ENCODE results near the gene MSH5. TPM values are rescaled to one million over a fixed set of nuclear protein-coding genes. Genes with fewer than 3 reads are reported as not detected.

Gene MSH5
- total RNA-seq, 1 experiment from 2014 or later: 51.0 TPM

GRCh38 chr6:31795616-31796298, 56.0 kb downstream of the MSH5 start, which contains the start of gene VARS1:
VARS1 (minus strand) TSS chr6:31795752; CDS start chr6:31795217, 535 bp downstream.
- no peaks in the 10 kb centered on the region for H3K27me3 Mint-ChIP-seq (ENCODE audit: insufficient read depth, unreplicated experiment)
- DNase-seq: peak; percentile 92 to 95

DNA sequence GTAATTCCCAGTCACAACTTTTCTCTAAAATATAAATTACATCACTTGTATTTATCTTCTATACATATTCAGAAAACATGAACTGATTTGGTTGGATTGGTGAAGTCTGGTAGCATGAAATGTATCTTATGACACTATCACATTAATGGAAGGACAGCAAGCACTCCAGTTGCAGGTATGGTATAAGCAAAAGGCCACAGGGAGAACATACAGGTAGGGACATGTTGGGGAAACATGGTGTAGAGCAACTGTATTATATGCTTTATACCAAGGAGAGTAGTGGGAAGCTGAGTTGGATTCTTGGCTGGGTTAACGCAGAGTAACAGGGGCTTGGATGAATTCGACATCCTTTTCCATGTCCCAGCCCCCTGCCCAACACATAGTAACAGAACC, 57.2 kb downstream of the MSH5 start:
- Mint-ChIP-seq H3K9me3 (ENCODE audit: unreplicated experiment) (no peaks in the 10 kb centered on the region), H3K4me3 (ENCODE audit: unreplicated experiment) (no peak overlapping the region), H3K27me3 (ENCODE audit: insufficient read depth, unreplicated experiment) (no peaks in the 10 kb centered on the region), H3K4me1 (ENCODE audit: low read depth, unreplicated experiment) (peaks cover 6% of the 10 kb centered on the region), H3K36me3 (ENCODE audit: insufficient read depth, unreplicated experiment) (peaks cover 22% of the 10 kb centered on the region), H3K27ac (ENCODE audit: unreplicated experiment) (no peak overlapping the region)
- Histone ChIP-seq H3K27me3 (replicated peaks; ENCODE audit: control insufficient read depth, insufficient read depth, low read length) (no peaks in the 10 kb centered on the region), H3K4me3 (ENCODE audit: low read depth, low read length) (no peak overlapping the region), H3K36me3 (ENCODE audit: control insufficient read depth, insufficient read depth, low read length) (no peaks in the 10 kb centered on the region), H3K9me3 (no peaks in the 10 kb centered on the region), H3K4me1 (0 out of 2 replicates have a peak, but pooled peaks cover 3% of the 10 kb centered on the region)
- no peak for DNase-seq
- no peak for TF ChIP-seq CTCF (IDR thresholded peaks at IDR 0.05; ENCODE audit: insufficient read depth in 1 of 2, low read depth in 1 of 2, low read length in 1 of 2, severe bottlenecking in 1 of 2, unreplicated experiment in 1 of 2)
- intact Hi-C loops (cut with micrococcal nuclease; ENCODE audit: unreplicated experiment): loop anchor here (1.0 kb wide), 2 partner anchors 30 to 68 kb away; partner anchors contain the start of genes DDAH2 and HSPA1B
- no TSS peak for BruUV-seq (replicated peaks)
- POLR2A ChIA-PET: no interaction called here
- CTCF ChIA-PET: interaction anchor here (2.9 kb wide), 1 partner anchor 10 kb away, joined by 21 read pairs; the partner anchor contains the start of gene LSM2

More at GRCh38 chr6:31795616-31796298, 56.0 kb downstream of the MSH5 start, which contains the start of gene VARS1:
- peak within 1 kb of the TSS; percentile 98 for H3K4me3 Mint-ChIP-seq (ENCODE audit: unreplicated experiment)
- peaks cover 25% of the 10 kb centered on the region for H3K36me3 Mint-ChIP-seq (ENCODE audit: insufficient read depth, unreplicated experiment)
- TF ChIP-seq CTCF (IDR thresholded peaks at IDR 0.05; ENCODE audit: insufficient read depth in 1 of 2, low read depth in 1 of 2, low read length in 1 of 2, severe bottlenecking in 1 of 2, unreplicated experiment in 1 of 2): peak; percentile 78 to 94
- intact Hi-C loops (cut with micrococcal nuclease; ENCODE audit: unreplicated experiment): loop anchor here (1.0 kb wide), 2 partner anchors 32 to 66 kb away; partner anchors contain the start of genes DDAH2 and HSPA1B
- H3K4me1 Mint-ChIP-seq (ENCODE audit: low read depth, unreplicated experiment): peaks cover 15% of the 10 kb centered on the region
- no TSS peak for BruUV-seq (replicated peaks)
- POLR2A ChIA-PET: interaction anchor here (0.6 to 2.1 kb wide), 10 partner anchors 11 to 67 kb away, joined by 3 to 29 read pairs (median 6); partner anchors contain the start of genes DDAH2, HSPA1A, HSPA1B and HSPA1L
- H3K27ac Mint-ChIP-seq (ENCODE audit: unreplicated experiment): peak within 1 kb of the TSS; percentile 94
- Histone ChIP-seq H3K4me3 (ENCODE audit: low read depth, low read length) (peak within 1 kb of the TSS; percentile 80), H3K27me3 (replicated peaks; ENCODE audit: control insufficient read depth, insufficient read depth, low read length) (no peaks in the 10 kb centered on the region), H3K36me3 (ENCODE audit: control insufficient read depth, insufficient read depth, low read length) (no peaks in the 10 kb centered on the region), H3K4me1 (0 out of 2 replicates have a peak, but pooled peaks cover 3% of the 10 kb centered on the region), H3K9me3 (no peaks in the 10 kb centered on the region)
- CTCF ChIA-PET: interaction anchor here (0.8 to 2.9 kb wide), 7 partner anchors 11 to 115 kb away, joined by 3 to 21 read pairs (median 5); partner anchors contain the start of genes HSPA1A, HSPA1L, LSM2 and LY6G5C
- H3K9me3 Mint-ChIP-seq (ENCODE audit: unreplicated experiment): no peaks in the 10 kb centered on the region

DNA sequence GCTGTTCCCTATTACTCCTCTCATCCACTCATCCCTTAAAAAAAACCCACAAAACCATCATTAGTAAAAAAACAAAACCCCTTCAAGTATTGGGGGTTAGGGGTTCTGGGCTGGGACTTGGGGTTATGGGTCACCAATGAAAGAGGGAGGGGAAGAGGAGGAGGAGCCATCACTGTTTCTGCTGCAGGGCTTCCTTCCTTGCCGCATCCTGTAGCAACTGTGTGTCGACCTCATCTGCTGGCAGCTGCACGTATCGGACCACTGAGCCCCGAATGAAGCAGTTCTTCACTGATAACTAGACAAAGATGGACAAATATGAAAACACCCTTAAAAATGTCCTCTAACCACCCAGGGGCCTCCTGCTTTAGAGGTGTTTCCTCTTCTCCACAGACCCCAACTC, 57.8 kb downstream of the MSH5 start:
- POLR2A ChIA-PET: no interaction called here
- intact Hi-C loops (cut with micrococcal nuclease; ENCODE audit: unreplicated experiment): no loop called here
- no peaks in the 10 kb centered on the region for H3K27me3 ChIP-seq (replicated peaks; ENCODE audit: control insufficient read depth, insufficient read depth, low read length)
- no peak overlapping the region for H3K4me3 Mint-ChIP-seq (ENCODE audit: unreplicated experiment)
- no peaks in the 10 kb centered on the region for H3K9me3 ChIP-seq
- no TSS peak for BruUV-seq (replicated peaks)
- CTCF ChIA-PET: no interaction called here
- no peaks in the 10 kb centered on the region for H3K27me3 Mint-ChIP-seq (ENCODE audit: insufficient read depth, unreplicated experiment)
- H3K4me3 ChIP-seq (ENCODE audit: low read depth, low read length): no peak overlapping the region
- no peak for DNase-seq
- H3K36me3 Mint-ChIP-seq (ENCODE audit: insufficient read depth, unreplicated experiment): peaks cover 22% of the 10 kb centered on the region
- peaks cover 6% of the 10 kb centered on the region for H3K4me1 Mint-ChIP-seq (ENCODE audit: low read depth, unreplicated experiment)
- 0 out of 2 replicates have a peak, but pooled peaks cover 3% of the 10 kb centered on the region for H3K4me1 ChIP-seq
- no peak for TF ChIP-seq CTCF (IDR thresholded peaks at IDR 0.05; ENCODE audit: insufficient read depth in 1 of 2, low read depth in 1 of 2, low read length in 1 of 2, severe bottlenecking in 1 of 2, unreplicated experiment in 1 of 2)
- H3K9me3 Mint-ChIP-seq (ENCODE audit: unreplicated experiment): no peaks in the 10 kb centered on the region
- no peak overlapping the region for H3K27ac Mint-ChIP-seq (ENCODE audit: unreplicated experiment)
- H3K36me3 ChIP-seq (ENCODE audit: control insufficient read depth, insufficient read depth, low read length): no peaks in the 10 kb centered on the region

Data from Caco-2 (cell line).